ENCODE results near the gene RAPGEF1. TPM values are rescaled to one million over a fixed set of nuclear protein-coding genes. Genes with fewer than 3 reads are reported as not detected.

Gene RAPGEF1
- total and polyA plus RNA-seq, 2 of the 13 experiments (the other 11 are each of a cell fraction or from before 2014, with no cell fraction given) = 21.2 to 38.9 TPM

DNA sequence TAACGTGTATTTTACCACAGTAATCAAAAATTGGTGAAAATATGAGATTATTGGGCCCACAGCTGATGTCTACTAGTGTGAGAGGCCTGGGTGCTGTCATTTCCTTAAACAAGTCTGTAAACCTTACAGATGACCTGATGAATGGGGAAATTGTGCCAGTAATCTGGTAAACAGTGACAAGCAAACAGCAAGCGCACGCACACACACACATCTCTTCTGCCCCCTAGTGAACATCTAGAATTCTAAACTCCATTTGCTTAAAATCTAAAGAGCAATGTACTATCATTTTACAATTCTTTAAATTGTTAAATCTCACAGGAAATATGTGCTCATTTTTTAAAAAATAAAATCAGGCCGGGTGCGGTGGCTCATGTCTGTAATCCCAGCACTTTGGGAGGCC is 7.5 kb upstream of the RAPGEF1 start (continued):
- TF ChIP-seq, protein P1, sequence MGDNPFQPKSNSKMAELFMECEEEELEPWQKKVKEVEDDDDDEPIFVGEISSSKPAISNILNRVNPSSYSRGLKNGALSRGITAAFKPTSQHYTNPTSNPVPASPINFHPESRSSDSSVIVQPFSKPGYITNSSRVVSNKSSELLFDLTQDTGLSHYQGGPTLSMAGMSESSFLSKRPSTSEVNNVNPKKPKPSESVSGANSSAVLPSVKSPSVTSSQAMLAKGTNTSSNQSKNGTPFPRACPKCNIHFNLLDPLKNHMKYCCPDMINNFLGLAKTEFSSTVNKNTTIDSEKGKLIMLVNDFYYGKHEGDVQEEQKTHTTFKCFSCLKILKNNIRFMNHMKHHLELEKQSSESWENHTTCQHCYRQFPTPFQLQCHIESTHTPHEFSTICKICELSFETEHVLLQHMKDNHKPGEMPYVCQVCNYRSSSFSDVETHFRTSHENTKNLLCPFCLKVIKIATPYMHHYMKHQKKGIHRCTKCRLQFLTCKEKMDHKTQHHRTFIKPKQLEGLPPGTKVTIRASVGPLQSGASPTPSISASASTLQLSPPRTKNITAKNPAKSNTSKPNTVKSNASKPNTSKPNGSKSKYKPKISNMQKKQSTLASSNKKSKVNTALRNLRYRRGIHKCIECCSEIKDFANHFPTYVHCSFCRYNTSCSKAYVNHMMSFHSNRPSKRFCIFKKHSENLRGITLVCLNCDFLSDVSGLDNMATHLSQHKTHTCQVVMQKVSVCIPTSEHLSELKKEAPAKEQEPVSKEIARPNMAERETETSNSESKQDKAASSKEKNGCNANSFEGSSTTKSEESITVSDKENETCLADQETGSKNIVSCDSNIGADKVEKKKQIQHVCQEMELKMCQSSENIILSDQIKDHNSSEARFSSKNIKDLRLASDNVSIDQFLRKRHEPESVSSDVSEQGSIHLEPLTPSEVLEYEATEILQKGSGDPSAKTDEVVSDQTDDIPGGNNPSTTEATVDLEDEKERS (CRISPR knock-in tag; IDR thresholded peaks at IDR 0.05) = no peak
- 0 out of 2 replicates have a peak, but pooled peaks have one; percentile 24 for TF ChIP-seq THAP11 (CRISPR knock-in tag; IDR thresholded peaks at IDR 0.05)
- TF ChIP-seq ZSCAN12 (CRISPR knock-in tag; IDR thresholded peaks at IDR 0.05) = no peak
- TF ChIP-seq MAFK (conservative IDR thresholded peaks at IDR 0.05 in 1 of 2, IDR thresholded peaks at IDR 0.05 in 1 of 2; ENCODE audit: low read length in 2 of 2) = peak; percentile 37 to 39; a peak in 2 of 4 replicates
- TF ChIP-seq CREM (IDR thresholded peaks at IDR 0.05) = no peak
- no peak for TF ChIP-seq CREM (CRISPR knock-in tag; IDR thresholded peaks at IDR 0.05)
- TF ChIP-seq, protein P2, sequence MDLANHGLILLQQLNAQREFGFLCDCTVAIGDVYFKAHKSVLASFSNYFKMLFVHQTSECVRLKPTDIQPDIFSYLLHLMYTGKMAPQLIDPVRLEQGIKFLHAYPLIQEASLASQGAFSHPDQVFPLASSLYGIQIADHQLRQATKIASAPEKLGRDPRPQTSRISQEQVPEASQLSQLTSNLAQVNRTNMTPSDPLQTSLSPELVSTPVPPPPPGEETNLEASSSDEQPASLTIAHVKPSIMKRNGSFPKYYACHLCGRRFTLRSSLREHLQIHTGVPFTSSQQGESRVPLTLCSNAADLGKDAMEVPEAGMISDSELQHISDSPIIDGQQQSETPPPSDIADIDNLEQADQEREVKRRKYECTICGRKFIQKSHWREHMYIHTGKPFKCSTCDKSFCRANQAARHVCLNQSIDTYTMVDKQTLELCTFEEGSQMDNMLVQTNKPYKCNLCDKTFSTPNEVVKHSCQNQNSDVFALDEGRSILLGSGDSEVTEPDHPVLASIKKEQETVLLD (CRISPR knock-in tag; IDR thresholded peaks at IDR 0.05; ENCODE audit: low read depth) = no peak
- TF ChIP-seq KLF16 (CRISPR knock-in tag; IDR thresholded peaks at IDR 0.05) = 0 out of 4 replicates have a peak, but pooled peaks of 1 of the 2 experiments have one; percentile 24
- peak; percentile 37; the same call in 1 of the 2 replicates for TF ChIP-seq SAP130 (CRISPR knock-in tag; IDR thresholded peaks at IDR 0.05; ENCODE audit: low read depth)
- peak; percentile 26; the same call in 1 of the 2 replicates for TF ChIP-seq RXRB (CRISPR knock-in tag; IDR thresholded peaks at IDR 0.05; ENCODE audit: borderline replicate concordance)
- no peak for TF ChIP-seq MAZ (IDR thresholded peaks at IDR 0.05; ENCODE audit: borderline replicate concordance, low read depth, low read length)
- no peak for TF ChIP-seq MAZ (CRISPR knock-in tag; IDR thresholded peaks at IDR 0.05; ENCODE audit: low read depth)
- TF ChIP-seq, protein P3, sequence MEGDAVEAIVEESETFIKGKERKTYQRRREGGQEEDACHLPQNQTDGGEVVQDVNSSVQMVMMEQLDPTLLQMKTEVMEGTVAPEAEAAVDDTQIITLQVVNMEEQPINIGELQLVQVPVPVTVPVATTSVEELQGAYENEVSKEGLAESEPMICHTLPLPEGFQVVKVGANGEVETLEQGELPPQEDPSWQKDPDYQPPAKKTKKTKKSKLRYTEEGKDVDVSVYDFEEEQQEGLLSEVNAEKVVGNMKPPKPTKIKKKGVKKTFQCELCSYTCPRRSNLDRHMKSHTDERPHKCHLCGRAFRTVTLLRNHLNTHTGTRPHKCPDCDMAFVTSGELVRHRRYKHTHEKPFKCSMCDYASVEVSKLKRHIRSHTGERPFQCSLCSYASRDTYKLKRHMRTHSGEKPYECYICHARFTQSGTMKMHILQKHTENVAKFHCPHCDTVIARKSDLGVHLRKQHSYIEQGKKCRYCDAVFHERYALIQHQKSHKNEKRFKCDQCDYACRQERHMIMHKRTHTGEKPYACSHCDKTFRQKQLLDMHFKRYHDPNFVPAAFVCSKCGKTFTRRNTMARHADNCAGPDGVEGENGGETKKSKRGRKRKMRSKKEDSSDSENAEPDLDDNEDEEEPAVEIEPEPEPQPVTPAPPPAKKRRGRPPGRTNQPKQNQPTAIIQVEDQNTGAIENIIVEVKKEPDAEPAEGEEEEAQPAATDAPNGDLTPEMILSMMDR (CRISPR knock-in tag; IDR thresholded peaks at IDR 0.05) = peak; percentile 75
- TF ChIP-seq, protein P4, sequence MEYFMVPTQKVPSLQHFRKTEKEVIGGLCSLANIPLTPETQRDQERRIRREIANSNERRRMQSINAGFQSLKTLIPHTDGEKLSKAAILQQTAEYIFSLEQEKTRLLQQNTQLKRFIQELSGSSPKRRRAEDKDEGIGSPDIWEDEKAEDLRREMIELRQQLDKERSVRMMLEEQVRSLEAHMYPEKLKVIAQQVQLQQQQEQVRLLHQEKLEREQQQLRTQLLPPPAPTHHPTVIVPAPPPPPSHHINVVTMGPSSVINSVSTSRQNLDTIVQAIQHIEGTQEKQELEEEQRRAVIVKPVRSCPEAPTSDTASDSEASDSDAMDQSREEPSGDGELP (IDR thresholded peaks at IDR 0.05; ENCODE audit: borderline replicate concordance, low read depth) = peak; percentile 49; the same call in 1 of the 2 replicates
- TF ChIP-seq STAG1 (CRISPR knock-in tag; IDR thresholded peaks at IDR 0.05) = peak; percentile 88
- no peak for TF ChIP-seq GPN1 (CRISPR knock-in tag; IDR thresholded peaks at IDR 0.05; ENCODE audit: borderline replicate concordance)
- TF ChIP-seq, protein P5, sequence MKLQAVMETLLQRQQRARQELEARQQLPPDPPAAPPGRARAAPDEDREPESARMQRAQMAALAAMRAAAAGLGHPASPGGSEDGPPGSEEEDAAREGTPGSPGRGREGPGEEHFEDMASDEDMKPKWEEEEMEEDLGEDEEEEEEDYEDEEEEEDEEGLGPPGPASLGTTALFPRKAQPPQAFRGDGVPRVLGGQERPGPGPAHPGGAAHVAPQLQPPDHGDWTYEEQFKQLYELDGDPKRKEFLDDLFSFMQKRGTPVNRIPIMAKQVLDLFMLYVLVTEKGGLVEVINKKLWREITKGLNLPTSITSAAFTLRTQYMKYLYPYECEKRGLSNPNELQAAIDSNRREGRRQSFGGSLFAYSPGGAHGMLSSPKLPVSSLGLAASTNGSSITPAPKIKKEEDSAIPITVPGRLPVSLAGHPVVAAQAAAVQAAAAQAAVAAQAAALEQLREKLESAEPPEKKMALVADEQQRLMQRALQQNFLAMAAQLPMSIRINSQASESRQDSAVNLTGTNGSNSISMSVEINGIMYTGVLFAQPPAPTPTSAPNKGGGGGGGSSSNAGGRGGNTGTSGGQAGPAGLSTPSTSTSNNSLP (IDR thresholded peaks at IDR 0.05; ENCODE audit: low read depth, low read length) = peak; percentile 45; the same call in 1 of the 2 replicates
- peak; percentile 37; the same call in 1 of the 2 replicates for TF ChIP-seq FOXO1 (CRISPR knock-in tag; IDR thresholded peaks at IDR 0.05)
- peak; percentile 35; the same call in 1 of the 2 replicates for TF ChIP-seq MAFF (IDR thresholded peaks at IDR 0.05; ENCODE audit: low read depth, low read length)
